GM19455 (cell line): ENCODE data around the gene STOML2.
"Not testable (repeated sequence)": the region's sequence is repeated elsewhere in the genome, so short reads cannot be mapped to it uniquely, and the experiment has no call there.

Experiments
- ATAC-seq: cut with Tn5 transposase; IDR thresholded peaks from one replicate; pipeline ENCODE4 v1.9.1; 2021; ENCODE audit not compliant: unreplicated experiment

STOML2 gene, protein sequence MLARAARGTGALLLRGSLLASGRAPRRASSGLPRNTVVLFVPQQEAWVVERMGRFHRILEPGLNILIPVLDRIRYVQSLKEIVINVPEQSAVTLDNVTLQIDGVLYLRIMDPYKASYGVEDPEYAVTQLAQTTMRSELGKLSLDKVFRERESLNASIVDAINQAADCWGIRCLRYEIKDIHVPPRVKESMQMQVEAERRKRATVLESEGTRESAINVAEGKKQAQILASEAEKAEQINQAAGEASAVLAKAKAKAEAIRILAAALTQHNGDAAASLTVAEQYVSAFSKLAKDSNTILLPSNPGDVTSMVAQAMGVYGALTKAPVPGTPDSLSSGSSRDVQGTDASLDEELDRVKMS

DNA sequence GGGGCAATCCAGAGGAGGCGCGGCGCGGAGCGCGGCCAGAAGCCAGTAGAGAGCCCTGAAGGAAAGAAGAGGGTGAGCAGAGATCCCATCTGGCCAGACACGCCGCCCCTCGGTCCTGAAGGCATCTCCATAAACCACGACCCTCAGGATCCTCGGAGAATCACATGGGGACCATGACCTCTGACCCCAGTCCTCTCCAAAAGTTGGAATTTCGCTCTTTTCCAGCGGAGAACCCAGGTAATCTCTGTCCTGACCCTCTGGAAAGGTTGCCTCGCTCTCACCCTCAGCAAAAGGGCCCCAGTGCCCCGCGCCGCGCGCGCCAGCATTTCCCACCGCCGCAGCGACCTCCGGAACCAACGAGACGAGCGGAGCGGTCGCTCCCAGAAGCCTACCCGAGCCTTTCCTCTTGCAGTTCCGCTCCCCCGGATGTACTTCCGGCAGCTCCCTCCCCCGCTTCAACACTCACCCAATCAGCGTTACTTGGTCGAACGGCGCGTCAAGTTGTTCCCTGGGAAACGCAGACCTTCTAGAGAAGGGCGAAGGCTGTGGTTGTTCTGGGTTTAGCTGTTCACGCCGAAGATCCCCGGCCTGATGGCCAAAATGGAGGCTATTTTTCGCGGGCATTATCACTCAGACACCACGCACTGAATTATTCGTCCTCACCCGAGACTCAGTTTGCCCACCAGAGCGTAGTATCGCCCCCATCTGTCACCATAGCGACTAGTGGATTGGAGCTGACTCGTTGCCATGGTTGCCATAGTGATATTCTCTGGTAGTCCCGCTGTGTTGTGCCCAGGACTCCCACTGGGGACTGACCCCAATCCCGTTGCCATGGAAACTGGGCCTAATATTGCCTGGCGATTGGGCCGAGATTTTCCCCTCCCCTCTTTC lies at the start of gene STOML2:
Gene STOML2 (minus strand): TSS at position 363 of the 891 bp plus-strand sequence. CDS start 37 bp downstream, at position 326.
- peak; percentile 93 for ATAC-seq

DNA sequence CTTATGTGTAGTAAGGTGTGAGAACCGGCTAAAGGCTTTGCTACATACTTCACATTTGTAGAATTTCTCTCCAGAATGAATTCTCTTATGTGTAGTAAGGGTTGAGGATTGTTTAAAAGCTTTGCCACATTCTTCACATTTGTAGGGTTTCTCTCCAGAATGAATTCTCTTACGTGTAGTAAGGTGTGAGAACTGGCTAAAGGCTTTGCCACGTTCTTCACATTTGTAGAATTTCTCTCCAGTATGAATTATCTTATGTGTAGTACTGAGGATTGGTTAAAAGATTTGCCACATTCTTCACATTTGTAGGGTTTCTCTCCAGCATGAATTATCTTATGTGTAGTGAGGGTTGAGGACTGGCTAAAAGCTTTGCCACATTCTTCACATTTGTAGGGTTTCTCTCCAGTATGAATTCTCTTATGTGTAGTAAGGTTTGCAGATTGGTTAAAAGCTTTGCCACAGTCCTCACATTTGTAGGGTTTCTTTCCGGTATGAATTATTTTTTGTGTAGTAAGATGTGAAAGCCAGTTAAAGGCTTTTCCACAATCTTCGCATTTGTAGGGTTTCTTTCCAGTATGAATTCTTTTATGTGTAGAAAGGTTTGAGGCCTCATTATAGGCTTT lies 45.1 kb upstream of the STOML2 start:
- ATAC-seq = not testable (repeated sequence)

DNA sequence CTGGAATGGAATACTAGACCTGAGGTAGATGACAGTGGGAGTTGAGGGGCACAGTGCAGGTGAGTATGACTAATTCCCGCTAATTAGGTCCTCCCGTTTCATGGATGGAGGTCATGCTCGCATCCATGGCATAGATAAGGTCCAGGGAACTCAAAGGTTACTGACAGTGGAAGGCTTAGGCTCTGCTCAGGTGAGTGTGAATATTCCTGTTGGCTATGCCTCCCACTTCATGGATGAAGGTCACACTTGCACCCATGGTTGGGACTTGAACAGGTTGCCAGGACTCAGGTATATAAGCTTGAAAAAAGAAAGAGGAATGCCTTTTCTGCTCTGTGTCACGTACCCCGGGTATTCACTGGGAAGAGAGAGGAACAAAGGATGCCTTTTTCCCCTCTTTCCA lies 39.1 kb upstream of the STOML2 start:
- no peak for ATAC-seq

DNA sequence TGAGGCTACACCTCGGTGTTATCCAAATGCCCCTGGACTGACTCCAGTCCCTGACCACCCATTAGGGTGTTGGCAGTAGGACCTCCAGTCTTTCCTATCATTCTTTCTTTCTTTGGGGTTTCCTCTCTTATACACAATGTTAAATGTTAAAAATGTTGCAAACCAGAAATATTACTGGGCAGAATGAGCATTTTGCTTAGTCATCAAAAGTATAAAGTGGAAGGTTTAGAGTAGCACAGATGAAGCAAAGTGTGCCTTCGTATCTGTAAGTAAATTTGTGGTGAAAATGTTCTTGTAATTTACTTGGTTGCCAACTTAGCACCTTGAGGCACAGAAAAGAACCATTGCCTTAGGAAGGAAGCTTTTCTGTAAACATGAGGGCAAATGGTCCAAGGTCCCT lies 37.2 kb upstream of the STOML2 start:
- no peak for ATAC-seq

DNA sequence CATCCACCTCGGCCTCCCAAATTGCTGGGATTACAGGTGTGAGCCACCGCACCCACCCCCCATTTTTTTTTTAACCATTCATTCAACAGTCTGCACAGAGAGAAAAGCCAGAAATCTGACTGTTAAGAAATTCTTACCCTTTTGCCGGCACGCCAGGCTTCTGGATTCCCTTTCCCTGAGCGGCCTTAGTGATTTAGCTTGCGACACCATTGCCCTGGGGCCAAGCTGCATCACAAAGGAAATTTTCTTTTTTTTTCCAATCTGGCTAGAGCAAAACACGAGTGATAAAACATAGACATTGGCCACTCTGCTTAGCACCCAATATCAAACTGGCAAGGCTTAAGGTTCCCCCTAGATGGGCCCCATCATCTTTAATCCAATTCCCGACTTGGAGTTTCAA lies 33.9 kb upstream of the STOML2 start:
- no peak for ATAC-seq

DNA sequence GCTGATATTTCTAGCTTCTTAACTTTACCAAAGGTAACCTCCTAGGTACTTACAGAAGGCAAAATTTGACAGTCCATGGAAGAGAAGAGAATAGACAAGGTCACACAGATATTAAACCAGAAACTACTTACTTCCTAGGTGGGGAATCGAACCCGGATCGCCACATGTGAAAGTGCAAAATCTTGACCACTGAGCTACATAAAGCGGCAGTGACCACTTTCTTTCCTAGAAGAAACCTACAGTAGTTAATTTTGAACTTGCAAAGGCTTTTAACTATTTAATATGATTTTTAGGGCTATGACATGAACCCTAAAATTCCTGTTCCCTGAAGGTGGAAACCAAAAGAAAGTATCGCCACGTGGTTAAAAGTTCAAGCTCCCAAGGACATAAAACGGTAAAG lies 33.1 kb upstream of the STOML2 start:
- no peak for ATAC-seq

DNA sequence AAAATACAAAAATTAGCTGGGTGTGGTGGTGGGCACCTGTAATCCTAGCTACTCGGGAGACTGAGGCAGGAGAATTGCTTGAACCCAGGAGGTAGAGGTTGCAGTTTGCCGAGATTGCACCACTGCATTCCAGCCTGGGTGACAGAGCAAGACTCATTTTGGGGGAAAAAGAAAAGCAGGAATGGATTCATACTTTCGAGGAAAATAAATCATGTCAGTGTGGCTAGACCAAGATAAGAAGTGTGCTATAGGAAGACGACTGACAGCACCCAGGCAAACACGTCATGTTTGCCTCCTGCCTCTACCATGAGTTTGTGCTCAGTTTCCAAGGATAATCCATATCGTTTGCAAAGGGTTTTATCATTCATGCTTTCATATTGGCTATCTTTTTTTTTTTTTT lies 32.0 kb upstream of the STOML2 start:
- ATAC-seq = no peak

DNA sequence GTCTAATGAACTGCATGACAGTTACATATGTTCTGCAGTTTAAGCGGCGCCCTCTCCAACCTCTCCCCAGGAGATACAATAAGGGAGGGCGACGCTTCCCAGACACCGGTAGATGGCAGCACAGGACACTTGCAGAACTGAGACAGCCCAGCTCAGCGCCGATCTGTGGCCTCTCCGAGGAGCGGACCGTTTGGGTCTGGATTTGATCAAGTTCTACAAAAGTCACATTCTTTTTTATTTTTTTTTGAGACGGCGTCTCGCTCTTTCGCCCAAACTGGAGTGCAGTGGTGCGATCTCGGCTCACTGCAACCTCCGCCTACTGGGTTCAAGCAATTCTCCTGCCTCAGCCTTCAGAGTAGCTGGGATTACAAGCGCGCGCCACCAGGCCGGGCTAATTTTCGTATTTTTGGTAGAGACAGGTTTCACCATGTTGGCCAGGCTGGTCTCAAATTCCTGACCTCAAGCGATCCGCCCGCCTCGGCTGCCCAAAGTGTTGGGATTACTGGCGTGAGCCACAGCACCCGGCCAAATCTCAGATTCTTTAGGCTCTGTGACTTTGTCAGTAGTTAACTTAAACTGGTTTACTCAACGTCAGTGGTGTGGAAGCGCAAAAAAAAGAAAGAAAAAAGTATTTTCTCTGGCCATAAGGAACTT lies 14.1 kb upstream of the STOML2 start:
- no peak for ATAC-seq

DNA sequence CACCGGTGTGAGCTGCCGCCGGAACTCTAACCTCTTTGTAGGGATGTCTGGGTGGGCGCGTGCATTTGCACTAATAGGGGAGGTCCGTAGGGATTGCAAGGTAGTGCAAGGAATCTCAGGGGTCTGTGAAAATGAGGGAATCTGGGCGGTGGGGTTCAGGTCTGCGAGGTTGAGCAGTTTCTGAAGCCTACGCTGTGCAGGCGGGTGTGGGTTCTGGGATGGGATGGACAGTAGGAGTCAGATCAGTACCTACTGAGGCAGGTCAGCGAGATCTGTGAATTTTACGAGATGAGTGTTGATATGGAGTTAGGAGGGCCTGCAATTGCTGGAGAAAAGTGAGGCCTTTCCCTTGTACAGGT lies 13.6 kb upstream of the STOML2 start:
- no peak for ATAC-seq

DNA sequence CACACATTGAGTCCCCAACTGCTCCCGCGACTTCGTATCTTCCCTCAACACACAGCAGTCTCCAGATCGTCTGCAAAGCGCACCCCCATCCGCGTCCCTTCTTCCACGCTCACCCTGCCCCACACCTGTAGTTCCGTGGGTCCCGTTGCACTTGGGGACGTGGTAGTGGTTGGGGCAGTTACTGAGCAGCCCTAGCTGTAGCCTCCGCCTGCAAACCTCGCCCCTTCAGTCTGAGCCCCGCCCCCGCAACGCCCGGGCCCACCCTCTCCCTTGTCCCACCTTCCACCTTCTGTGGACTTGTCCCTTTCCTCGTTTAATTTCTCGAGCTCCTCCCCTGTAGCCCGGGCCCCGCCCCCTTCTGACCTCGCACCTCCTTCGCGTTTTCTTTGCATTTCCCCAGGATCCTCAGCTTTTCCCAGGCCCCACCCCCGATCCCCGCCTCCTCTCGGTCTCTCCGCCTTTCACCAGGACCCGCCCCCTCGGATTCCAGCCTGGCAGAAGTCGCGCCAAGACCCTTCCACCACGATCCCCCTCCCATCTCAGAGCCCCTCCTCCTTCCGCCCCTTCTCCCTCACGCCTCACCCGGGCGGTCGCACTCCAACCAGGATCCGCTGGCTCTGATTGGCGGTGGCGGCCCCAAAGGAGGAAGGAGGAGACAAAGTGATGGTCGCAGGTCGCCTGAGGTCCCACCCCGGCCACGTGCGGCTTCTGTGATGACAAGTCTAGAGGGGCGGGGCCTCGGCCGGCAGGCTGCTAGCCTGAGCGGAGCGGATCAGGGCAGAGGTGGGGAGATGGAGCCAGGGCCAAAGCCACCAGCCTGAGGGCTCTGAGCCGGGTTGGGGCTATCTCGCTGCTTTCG lies 13.0 kb upstream of the STOML2 start, which contains the start of gene ATOSB:
Gene ATOSB (minus strand): TSS at position 183 of the 859 bp plus-strand sequence. CDS start 7,588 bp downstream, outside the sequence.
- peak; percentile 55 for ATAC-seq

DNA sequence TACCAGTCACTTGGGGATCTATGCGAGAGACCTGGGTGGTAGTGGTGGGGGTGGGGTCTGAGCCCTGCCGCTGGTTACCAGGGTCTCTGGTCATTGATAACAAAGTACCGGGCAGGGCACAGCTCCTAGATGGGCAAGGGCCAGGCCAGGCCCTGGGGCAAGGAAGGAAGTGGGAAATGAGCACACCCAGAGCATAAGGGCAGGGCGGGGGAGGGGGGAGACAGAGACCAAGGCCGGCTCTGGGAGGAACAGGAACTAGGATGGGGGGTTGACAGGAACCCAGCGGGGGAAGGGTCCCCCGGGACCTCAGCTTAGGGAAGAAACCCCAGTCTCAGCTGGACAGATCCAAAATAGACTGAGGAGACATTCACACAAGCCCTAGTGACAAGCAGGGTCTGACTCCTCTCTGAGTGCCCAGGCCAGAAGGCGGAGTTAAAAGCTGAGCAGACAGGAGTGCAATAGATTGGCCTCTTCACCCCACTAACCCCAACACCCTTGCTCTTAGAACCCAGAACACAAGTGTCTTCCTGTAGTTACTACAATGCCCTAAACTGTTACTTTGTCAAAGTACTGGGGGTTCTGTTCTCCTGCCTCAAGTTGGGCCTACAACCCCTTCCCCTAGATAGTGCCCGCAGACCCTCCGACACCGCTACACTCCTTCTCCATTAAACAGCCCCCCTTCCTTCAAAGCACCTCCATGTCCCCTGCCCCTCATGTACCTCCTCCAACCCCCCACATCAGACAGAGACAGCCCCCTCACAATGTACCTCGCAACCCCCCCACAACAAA lies 12.1 kb upstream of the STOML2 start:
- no peak for ATAC-seq

DNA sequence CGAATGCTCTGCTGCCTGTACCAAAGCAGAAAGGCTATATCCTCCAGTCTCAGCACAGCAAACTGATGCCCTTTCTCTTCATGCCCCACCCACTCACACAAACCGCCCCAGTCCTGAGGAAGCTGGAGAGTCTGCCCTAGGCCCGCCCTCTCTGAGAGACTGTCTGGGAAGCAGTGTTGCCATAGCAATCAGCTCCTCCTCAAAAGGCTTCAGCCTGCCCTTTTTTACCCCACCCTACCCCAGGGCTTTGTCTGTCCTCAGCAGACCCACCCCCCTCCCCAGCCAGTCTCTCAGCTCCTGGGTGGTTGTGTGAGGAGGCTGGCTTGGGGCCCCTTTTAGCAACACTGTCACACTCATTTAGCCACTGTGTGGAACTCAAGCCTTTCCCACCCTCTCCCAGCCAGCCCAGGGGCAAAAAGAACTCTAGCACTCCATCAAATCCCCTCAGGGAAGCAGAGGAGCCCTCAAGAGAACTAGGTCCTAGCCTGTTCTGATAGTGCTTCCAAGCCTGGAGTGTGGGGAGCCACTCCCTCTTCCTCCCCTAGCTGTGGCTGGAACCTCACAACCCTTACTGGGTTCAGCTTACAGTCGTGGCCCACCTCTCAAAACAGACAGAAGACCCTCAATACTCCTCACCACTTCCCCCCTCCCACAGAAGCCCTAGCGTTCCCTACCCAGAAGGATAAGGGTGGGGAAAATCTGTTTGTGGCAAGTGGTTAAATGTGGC lies 11.3 kb upstream of the STOML2 start:
- no peak for ATAC-seq

DNA sequence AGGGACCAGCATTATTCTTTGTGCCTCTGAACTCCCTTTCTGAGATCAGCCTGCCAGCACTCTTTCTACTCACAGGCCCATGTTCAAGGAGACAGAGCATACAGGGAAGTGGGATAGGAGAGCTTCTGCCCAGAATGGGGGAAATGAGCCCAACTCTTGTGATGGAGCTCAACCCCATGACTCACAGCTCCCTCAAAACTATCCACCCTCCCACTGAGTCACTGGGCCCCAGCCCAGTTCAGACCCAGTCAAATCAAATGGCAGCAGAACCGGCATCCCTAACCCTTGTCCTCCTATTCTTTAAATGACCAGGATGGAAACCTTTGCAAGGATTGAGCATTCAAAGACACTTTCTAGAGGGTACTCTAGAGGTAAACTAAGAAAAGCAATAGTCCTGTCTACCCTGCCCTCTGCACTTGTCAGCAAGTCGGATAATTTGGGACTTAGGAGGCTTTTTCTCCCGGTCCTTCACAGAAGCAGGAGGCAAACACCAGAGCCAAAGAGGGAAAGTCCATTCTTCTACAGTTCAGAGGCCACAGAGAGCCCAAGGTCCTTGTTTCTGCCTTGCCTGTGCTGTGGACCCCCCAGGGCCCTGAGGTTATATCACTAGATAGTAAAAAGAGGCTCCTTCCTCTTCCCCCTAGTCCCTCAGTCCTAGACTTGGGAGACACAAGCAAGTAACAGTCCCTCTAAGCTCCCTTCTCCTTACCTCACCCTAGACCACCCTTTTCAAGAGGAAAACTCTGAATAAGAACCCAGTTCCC lies 9.5 kb upstream of the STOML2 start:
- no peak for ATAC-seq

DNA sequence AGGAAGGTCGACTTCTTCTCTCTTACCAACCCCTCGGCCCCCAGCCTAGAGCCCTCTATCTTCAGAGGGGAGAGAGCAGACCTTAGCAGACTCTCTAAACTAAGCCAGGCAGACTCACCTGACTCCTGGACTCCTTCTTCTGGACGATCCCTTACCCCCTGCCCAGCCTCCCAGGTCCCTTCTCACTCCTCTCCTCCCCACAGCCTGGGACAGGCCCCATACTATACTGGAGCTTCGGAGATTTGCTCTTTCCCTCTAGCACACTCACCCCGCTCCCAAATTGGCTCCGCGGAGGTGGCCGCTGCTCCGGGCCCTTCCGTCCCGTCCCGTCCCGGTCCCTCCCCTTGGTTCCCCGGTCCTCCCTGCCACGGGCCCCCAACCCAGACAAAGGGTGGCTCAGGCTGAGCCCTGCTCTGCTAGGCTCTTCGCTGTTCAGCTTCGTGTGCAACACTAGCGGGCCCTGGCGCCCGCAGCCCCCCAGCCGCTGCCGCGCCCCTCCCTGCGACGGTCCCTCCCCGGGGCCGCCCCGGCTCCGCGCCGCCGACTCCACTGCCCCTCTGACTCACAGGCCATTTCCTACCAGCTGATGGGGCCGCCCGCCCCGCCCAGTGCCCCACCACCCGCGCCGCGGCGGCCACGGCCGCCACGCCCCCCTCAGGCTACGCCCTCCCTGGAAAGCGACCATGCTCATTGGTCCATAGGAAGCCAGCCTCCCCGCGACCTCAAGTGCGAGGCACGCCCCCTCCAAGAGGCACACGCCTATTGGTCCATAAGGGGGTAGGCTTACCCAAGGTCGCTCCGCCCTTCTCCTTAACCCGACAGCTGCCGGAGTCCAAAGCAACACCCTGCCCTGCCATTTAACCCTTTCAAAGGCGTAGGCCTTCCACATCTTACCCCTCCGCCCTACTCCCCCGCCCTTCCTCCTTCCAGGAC lies 8.3 kb upstream of the STOML2 start:
- ATAC-seq = peak; percentile 65

DNA sequence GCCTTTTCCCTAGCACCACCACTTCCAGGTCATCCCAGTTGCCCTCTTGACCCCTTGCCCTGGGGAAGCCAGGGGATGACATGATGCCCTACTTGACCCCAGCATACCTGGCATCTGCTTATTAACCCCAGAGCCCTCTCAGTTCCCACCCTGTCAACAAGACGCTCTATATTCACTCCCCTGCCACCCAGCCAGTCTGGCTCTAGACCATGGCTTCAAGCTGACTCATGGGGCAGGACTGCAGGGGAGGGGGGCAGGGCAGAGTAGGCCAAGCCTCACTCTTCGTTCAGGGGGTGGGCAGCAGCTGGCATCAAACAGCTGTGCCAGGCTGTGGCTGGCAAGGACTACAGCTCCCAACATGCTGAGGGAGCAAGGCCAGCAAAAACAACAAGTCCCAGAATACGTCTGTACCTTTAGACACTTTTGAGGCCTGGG lies 7.4 kb upstream of the STOML2 start:
- no peak for ATAC-seq

DNA sequence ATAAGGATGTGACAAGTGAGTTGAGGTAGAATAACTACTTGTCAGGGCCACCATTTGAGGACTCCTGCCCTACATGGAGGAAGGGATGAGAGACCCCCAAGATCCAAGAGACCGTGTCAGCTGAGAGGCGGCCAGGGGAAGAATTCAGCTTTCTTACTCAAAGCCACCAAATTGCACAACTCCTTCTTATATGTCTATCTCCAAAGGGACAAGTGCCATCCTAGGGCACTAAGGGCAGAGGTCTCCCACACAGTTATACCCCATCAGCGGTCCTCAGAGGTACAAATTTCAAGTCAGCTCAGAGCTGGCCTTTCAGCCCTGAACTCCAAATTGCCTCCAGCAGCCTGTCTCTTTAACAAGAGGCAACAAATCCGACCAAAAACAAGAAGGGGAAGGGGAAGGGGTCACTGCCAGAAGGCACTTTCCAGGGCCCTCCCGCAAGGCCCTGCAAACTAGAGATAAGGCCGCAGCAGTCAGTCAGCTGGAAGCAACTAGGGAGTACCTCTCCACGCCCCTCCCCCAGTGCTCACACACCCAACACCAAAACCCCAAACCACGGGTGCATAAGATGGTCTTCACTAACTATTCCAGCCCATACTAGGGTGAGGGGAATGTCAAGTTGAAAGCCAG lies 6.1 kb upstream of the STOML2 start:
- no peak for ATAC-seq
